ENCODE data around the gene MID1. TPM values are rescaled to one million over a fixed set of nuclear protein-coding genes. Genes with fewer than 3 reads are reported as not detected.

The MID1 gene, protein sequence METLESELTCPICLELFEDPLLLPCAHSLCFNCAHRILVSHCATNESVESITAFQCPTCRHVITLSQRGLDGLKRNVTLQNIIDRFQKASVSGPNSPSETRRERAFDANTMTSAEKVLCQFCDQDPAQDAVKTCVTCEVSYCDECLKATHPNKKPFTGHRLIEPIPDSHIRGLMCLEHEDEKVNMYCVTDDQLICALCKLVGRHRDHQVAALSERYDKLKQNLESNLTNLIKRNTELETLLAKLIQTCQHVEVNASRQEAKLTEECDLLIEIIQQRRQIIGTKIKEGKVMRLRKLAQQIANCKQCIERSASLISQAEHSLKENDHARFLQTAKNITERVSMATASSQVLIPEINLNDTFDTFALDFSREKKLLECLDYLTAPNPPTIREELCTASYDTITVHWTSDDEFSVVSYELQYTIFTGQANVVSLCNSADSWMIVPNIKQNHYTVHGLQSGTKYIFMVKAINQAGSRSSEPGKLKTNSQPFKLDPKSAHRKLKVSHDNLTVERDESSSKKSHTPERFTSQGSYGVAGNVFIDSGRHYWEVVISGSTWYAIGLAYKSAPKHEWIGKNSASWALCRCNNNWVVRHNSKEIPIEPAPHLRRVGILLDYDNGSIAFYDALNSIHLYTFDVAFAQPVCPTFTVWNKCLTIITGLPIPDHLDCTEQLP
- 34.6 TPM for total RNA-seq

DNA sequence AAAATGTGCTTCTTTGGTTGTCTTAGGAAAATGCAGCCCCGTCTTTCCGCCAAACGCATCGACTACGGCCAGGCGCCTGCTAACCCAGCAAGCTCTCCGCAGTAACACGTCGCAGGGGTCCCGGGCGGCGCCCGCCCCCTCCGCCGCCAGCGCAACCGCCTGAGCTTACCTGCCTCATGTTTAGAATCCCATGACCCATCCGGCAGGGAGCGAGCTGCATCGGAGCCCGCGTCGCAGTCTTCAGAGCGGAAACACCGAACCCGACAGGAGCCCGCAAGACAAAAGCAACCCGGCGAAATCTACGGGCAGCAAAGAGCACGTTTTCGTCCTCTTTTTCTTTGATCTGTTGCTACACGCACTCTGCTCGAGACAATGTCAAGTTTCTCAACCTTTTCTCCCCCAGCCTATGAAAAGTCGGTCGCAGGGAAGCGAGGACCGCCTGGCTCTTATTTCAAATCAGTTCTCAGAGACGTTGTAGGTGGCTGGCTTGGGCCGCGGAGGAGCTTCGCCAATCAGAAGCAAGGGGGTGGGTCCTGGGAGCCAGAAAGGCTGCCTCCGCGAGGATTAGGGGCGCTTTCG is at the start of gene MID1:
TSS of gene MID1 (minus strand) at position 465 of the 579 bp plus-strand sequence. CDS start 53,038 bp downstream, outside the sequence.

Small RNA genes within 50 kb of the gene (small RNA-seq; reads per million reads assigned to genes)
- not detected for gene RNU6-800P (ENCODE audit: low replicate concordance)

All from metanephros (tissue), 2 donors.